HepG2 (cell line): Measurements from ENCODE around the gene VGF. TPM values are rescaled to one million over a fixed set of nuclear protein-coding genes. Genes with fewer than 3 reads are reported as not detected.

Experiments
- ARID4A ChIP-seq: sonication (generic); formaldehyde crosslinking; IDR thresholded peaks from 2 replicates; pipeline ENCODE4 v1.5.0; 2020; ENCODE audit warnings: mild to moderate bottlenecking, missing genetic modification reagents, borderline replicate concordance
- ATF7-NPFF ChIP-seq: sonication (generic); formaldehyde crosslinking; IDR thresholded peaks from 2 replicates; pipeline ENCODE4 v1.8.1; 2023; ENCODE audit warnings: mild to moderate bottlenecking, low read depth, missing genetic modification reagents, moderate library complexity
- DRAP1 ChIP-seq: IDR thresholded peaks from 2 replicates; pipeline ENCODE4 v1.6.1; 2016; ENCODE audit warnings: missing genetic modification reagents, missing compliant biosample characterization
- IKZF4 ChIP-seq: sonication (generic); formaldehyde crosslinking; IDR thresholded peaks from 2 replicates; pipeline ENCODE4 v1.5.1; 2020; ENCODE audit warnings: borderline replicate concordance, mild to moderate bottlenecking, low read depth, missing genetic modification reagents; ENCODE audit errors: not compliant biosample characterization
- MZF1 ChIP-seq: sonication (generic); formaldehyde crosslinking; IDR thresholded peaks from 2 replicates; pipeline ENCODE4 v1.8.1; 2023; ENCODE audit warnings: mild to moderate bottlenecking, missing genetic modification reagents, borderline replicate concordance
- PRDM15 ChIP-seq: sonication (generic); formaldehyde crosslinking; IDR thresholded peaks from 2 replicates; pipeline ENCODE4 v1.4.0; 2020; ENCODE audit warnings: missing genetic modification reagents
- ZBTB10 ChIP-seq: sonication (generic); formaldehyde crosslinking; IDR thresholded peaks from 2 replicates; pipeline ENCODE4 v1.4.0; 2020; ENCODE audit warnings: missing genetic modification reagents, borderline replicate concordance
- ZNF562 ChIP-seq: sonication (generic); formaldehyde crosslinking; IDR thresholded peaks from 2 replicates; pipeline ENCODE4 v1.8.0; 2022; ENCODE audit warnings: missing genetic modification reagents, borderline replicate concordance
- ZNF687 ChIP-seq: sonication (generic); formaldehyde crosslinking; IDR thresholded peaks from 2 replicates; pipeline ENCODE4 v1.5.1; 2020; ENCODE audit warnings: mild to moderate bottlenecking, missing genetic modification reagents, moderate library complexity
- polyA plus RNA-seq, 8 experiments: library from polyadenylated mRNA; depleted of rRNA in 3 of 8; stranded (reverse) in 7 of 8; unstranded in 1 of 8; fragments of >200 nt; fragmentation: Illumina TruSeq in 4 of 8; extraction: Trizol in 4 of 8; gene quantifications; 2 replicates each; pipeline versions ENCODE4 v1.2.1 to v1.2.3, GENCODE V29; 2011 to 2016; ENCODE audit warnings: low read depth in 4 of 8, missing spikeins in 1 of 8, mixed read lengths in 1 of 8; ENCODE audit not compliant: insufficient read depth in 1 of 8
- total RNA-seq, 5 experiments: library from RNA; depleted of rRNA; stranded (reverse); fragments of >200 nt; fragmentation: Illumina TruSeq; extraction: Trizol; gene quantifications; 2 replicates each; pipeline ENCODE4 v1.2.3, GENCODE V29; 2016; ENCODE audit warnings: low read depth in 1 of 5

Gene VGF
- total and polyA plus RNA-seq, 2 of the 13 experiments (the other 11 are each of a cell fraction or from before 2014, with no cell fraction given), result 0.12 to 0.46 TPM

- TF ChIP-seq IKZF4 (no peak), ZBTB10 (CRISPR knock-in tag) (peak; percentile 38; the same call in 1 of the 2 replicates), DRAP1 (no peak), ARID4A (CRISPR knock-in tag) (peak; percentile 23; the same call in 1 of the 2 replicates), ZNF687 (peak; percentile 45; the same call in 1 of the 2 replicates), MZF1 (CRISPR knock-in tag) (no peak), PRDM15 (peak; percentile 95), ATF7-NPFF (no peak), ZNF562 (no peak)
Measured at GRCh38 chr7:101180130-101180755, 14.9 kb upstream of the VGF start, which contains the start of gene NAT16 (continued).
